ENCODE data around the gene PRR16. TPM values are rescaled to one million over a fixed set of nuclear protein-coding genes. Genes with fewer than 3 reads are reported as not detected.
A peak's percentile ranks its signal among the peaks of the same experiment; 100 is the strongest.
"Not testable (repeated sequence)": the region's sequence is repeated elsewhere in the genome, so short reads cannot be mapped to it uniquely, and the experiment has no call there.

The PRR16 gene
- total RNA-seq, 1 donor from 2014 or later: 2.1 TPM

DNA sequence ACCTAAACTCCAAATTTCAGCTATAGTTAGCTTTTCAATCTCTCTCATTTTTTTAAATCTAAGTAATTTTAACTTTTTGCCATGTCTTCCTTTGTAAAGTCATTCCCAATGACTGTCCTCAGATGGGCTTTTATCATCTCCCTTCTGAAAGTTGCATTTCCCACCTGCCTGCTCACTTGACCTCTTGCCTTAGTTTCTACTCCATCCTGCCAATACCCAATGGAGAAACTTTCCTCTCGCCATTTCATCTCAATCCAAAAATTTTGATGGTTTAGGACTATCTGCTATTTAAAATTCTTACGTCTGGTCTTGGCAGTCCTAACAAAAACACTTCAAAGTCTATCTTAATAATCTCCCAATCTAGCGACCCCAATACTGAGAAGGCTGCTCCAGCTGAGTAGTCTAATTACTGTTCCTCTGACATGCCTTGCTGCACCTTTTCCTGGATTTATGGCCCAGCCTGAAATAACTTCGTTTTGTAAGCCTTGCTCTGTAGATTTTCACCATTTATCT lies 231.3 kb downstream of the PRR16 start:
- H3K27ac Mint-ChIP-seq: no peak overlapping the region
- no peaks in the 10 kb centered on the region for H3K4me1 Mint-ChIP-seq (ENCODE audit: unreplicated experiment)
- no peak overlapping the region for H3K4me3 Mint-ChIP-seq
- TF ChIP-seq, protein P1, sequence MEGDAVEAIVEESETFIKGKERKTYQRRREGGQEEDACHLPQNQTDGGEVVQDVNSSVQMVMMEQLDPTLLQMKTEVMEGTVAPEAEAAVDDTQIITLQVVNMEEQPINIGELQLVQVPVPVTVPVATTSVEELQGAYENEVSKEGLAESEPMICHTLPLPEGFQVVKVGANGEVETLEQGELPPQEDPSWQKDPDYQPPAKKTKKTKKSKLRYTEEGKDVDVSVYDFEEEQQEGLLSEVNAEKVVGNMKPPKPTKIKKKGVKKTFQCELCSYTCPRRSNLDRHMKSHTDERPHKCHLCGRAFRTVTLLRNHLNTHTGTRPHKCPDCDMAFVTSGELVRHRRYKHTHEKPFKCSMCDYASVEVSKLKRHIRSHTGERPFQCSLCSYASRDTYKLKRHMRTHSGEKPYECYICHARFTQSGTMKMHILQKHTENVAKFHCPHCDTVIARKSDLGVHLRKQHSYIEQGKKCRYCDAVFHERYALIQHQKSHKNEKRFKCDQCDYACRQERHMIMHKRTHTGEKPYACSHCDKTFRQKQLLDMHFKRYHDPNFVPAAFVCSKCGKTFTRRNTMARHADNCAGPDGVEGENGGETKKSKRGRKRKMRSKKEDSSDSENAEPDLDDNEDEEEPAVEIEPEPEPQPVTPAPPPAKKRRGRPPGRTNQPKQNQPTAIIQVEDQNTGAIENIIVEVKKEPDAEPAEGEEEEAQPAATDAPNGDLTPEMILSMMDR (conservative IDR thresholded peaks at IDR 0.05): no peak
- DNase-seq (ENCODE audit: extremely low spot score, unreplicated experiment): no peak
- H3K9me3 Mint-ChIP-seq: no peaks in the 10 kb centered on the region
- peaks cover 9% of the 10 kb centered on the region for H3K36me3 Mint-ChIP-seq
- H3K27me3 Mint-ChIP-seq: peaks cover 23% of the 10 kb centered on the region

DNA sequence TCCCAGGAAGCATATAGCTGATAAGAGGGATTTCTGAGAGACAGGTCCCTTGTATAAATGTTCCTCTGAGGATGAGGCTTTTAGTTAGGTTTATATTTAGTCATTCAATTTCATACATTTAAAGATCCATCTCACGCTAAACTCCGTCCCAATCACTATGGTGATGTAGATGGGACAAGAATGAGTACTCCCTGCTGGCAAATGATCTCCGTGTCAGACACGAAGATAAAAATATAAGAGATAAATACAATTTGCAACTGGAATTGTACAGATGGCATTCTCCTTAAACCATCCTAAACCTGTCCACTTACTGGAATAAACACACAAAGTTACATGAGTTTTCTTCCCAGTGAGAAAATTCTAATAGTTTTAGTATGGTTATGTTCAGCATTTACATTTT lies 233.0 kb downstream of the PRR16 start:
- Mint-ChIP-seq H3K4me3 (no peak overlapping the region), H3K4me1 (ENCODE audit: unreplicated experiment) (no peaks in the 10 kb centered on the region), H3K9me3 (peaks cover 3% of the 10 kb centered on the region), H3K27me3 (peaks cover 38% of the 10 kb centered on the region), H3K27ac (no peak overlapping the region), H3K36me3 (peaks cover 9% of the 10 kb centered on the region)
- TF ChIP-seq, protein P1 (conservative IDR thresholded peaks at IDR 0.05): no peak
- no peak for DNase-seq (ENCODE audit: extremely low spot score, unreplicated experiment)

DNA sequence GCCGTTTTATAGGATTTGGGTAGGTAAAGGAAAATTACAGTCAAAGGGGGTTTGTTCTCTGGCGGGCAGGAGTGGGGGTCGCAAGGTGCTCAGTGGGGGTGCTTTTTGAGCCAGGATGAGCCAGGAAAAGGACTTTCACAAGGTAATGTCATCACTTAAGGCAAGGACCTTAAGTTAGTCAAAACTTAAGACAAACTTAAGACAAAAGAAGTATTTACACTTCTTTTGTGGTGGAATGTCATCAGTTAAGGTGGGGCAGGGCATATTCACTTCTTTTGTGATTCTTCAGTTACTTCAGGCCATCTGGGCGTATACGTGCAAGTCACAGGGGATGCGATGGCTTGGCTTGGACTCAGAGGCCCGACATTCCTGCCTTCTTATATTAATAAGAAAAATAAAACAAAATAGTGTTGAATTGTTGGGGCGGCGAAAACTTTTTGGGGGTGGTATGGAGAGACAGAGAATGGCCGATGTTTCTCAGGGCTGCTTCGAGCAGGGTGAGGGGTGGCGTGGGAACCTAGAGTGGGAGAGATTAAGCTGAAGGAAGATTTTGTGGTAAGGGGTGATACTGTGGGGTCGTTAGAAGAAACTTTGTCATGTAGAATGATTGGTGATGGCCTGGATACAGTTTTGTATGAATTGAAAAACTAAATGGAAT lies 233.7 kb downstream of the PRR16 start:
- peaks cover 13% of the 10 kb centered on the region for H3K36me3 Mint-ChIP-seq
- DNase-seq (ENCODE audit: extremely low spot score, unreplicated experiment); H3K4me1 Mint-ChIP-seq (ENCODE audit: unreplicated experiment); H3K27ac Mint-ChIP-seq; H3K9me3 Mint-ChIP-seq; H3K4me3 Mint-ChIP-seq: not testable (repeated sequence)
- peaks cover 45% of the 10 kb centered on the region for H3K27me3 Mint-ChIP-seq

DNA sequence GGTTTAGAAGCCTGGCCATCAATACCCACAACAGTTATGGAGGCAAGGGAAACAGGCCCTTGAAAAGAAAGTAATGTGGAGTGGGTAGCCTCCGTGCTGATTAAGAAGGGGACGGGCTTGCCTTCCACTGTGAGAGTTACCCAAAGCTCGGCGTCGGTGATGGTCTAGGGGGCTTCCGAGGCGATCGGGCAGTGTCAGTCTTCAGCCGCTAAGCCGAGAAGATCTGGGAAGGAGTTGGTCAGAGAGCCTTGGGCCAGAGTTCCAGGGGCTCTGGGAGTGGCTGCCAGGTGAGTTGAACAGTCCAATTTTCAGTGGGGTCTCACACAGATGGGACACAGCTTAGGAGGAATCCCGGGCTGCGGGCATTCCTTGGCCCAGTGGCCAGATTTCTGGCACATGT lies 236.6 kb downstream of the PRR16 start:
- H3K4me1 Mint-ChIP-seq (ENCODE audit: unreplicated experiment); DNase-seq (ENCODE audit: extremely low spot score, unreplicated experiment); H3K4me3 Mint-ChIP-seq; H3K27ac Mint-ChIP-seq; H3K9me3 Mint-ChIP-seq: not testable (repeated sequence)
- peaks cover 61% of the 10 kb centered on the region for H3K27me3 Mint-ChIP-seq
- peaks cover 14% of the 10 kb centered on the region for H3K36me3 Mint-ChIP-seq

DNA sequence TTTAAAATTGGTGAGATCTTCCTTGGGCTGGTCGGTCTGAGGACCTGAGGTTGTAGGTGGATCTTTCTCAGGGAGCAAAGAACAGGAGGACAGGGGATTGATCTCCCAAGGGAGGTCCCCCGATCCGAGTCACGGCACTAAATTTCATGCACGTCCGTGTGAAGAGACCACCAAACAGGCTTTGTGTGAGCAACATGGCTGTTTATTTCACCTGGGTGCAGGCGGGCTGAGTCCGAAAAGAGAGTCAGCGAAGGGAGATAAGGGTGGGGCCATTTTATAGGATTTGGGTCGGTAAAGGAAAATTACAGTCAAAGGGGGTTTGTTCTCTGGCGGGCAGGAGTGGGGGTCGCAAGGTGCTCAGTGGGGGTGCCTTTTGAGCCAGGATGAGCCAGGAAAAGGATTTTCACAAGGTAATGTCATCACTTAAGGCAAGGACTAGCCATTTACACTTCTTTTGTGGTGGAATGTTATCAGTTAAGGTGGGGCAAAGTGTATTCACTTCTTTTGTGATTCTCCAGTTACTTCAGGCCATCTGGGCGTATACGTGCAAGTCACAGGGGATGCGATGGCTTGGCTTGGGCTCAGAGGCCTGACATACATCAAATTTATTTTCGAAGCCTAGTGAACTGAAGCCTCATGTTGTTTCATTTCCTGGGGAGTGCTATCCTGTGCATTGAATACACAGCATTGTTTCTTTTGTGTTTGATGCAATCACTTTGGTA lies 238.9 kb downstream of the PRR16 start:
- not testable (repeated sequence) for H3K4me3 Mint-ChIP-seq; H3K4me1 Mint-ChIP-seq (ENCODE audit: unreplicated experiment); H3K9me3 Mint-ChIP-seq; DNase-seq (ENCODE audit: extremely low spot score, unreplicated experiment)
- Mint-ChIP-seq H3K27me3 (peaks cover 68% of the 10 kb centered on the region), H3K27ac (peak overlapping the region; percentile 52), H3K36me3 (peaks cover 14% of the 10 kb centered on the region)

DNA sequence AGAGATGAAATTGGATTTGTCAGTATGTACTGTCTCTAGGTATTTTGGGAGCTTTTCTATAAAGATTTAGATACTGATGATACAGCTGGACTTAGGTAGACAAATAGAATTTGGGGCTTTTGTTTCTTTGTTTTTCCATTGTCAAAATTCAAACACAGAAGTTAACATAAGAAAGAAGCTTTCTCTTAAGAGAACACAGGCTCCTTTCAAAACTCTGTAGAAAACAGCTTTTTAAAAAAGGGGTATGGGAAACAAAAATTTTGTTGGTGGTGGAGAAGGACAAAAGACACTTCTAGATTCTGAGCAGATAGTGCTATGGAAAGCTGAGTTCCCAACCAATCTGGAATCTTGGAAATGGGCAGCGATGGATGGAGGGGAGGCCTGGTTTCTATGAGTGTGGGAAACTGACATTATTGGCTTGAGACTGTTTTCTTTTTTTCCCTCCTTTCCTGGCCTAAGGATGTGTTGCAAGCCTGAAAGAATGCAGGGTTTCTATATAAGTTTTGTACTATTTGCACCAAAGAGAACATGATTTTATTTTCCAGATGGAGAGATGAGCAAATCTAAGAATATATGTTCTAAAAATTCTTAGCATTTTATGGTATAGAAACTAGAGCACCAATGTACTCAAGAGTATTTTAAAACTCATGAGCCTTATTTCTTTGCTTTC lies 240.0 kb downstream of the PRR16 start:
- DNase-seq (ENCODE audit: extremely low spot score, unreplicated experiment): no peak
- TF ChIP-seq, protein P1 (conservative IDR thresholded peaks at IDR 0.05): no peak
- H3K27ac Mint-ChIP-seq: no peak overlapping the region
- peaks cover 3% of the 10 kb centered on the region for H3K9me3 Mint-ChIP-seq
- H3K27me3 Mint-ChIP-seq: peaks cover 62% of the 10 kb centered on the region
- peaks cover 14% of the 10 kb centered on the region for H3K36me3 Mint-ChIP-seq
- no peaks in the 10 kb centered on the region for H3K4me1 Mint-ChIP-seq (ENCODE audit: unreplicated experiment)
- H3K4me3 Mint-ChIP-seq: no peak overlapping the region

DNA sequence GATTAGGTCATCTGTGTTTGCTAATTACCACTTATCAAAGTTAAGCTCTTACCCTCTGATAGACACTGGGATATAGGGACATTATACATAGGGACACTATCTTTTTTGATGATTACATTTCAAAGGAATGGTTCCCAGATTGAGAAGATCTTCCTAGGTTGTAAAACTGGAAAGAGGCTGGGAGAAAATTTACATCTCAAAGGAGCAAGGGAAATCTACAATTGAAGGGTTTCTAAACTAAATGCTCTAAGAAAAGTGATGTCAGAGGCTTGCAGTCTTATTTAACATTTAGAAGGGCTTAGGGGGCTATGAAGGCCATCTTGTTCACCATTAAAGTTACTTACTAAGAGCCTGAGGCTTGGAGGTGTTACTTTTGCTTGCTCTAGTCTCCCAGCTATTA lies 242.8 kb downstream of the PRR16 start:
- no peaks in the 10 kb centered on the region for H3K4me1 Mint-ChIP-seq (ENCODE audit: unreplicated experiment)
- peaks cover 6% of the 10 kb centered on the region for H3K36me3 Mint-ChIP-seq
- TF ChIP-seq, protein P1 (conservative IDR thresholded peaks at IDR 0.05): no peak

More for the DNA sequence above, 242.8 kb downstream of the PRR16 start:
- no peak for DNase-seq (ENCODE audit: extremely low spot score, unreplicated experiment)
- no peak overlapping the region for H3K27ac Mint-ChIP-seq
- peaks cover 37% of the 10 kb centered on the region for H3K27me3 Mint-ChIP-seq
- peaks cover under 1% of the 10 kb centered on the region for H3K9me3 Mint-ChIP-seq
- H3K4me3 Mint-ChIP-seq: no peak overlapping the region

All from type B pancreatic cell (in vitro differentiated cells).